K562 (cell line): Measurements from ENCODE around the gene CPED1. TPM values are rescaled to one million over a fixed set of nuclear protein-coding genes. Genes with fewer than 3 reads are reported as not detected.

ENCODE experiments used
- ARNT ChIP-seq, 2 experiments: fragments of 450-650 bp; IDR thresholded peaks; 2 replicates each; pipeline ENCODE4 v1.6.1; 2016; ENCODE audit warnings: mild to moderate bottlenecking in 1 of 2
- ATF2 ChIP-seq: sonication (generic); formaldehyde crosslinking; IDR thresholded peaks from 2 replicates; pipeline ENCODE4 v1.8.1; 2022; ENCODE audit warnings: missing genetic modification reagents
- ETV1 ChIP-seq: fragments of 450-650 bp; conservative IDR thresholded peaks from 2 replicates; pipeline ENCODE4 v1.6.1; 2016; ENCODE audit warnings: missing genetic modification characterization, control low read depth, low read depth, missing compliant biosample characterization
- GATAD2A ChIP-seq: fragments of 450-650 bp; IDR thresholded peaks from 2 replicates; pipeline ENCODE4 v1.6.1; 2017
- NCOA2 ChIP-seq, 2 experiments: fragments of 450-650 bp; IDR thresholded peaks; 2 replicates each; pipeline ENCODE4 v1.6.1; 2018; ENCODE audit warnings: mild to moderate bottlenecking in 2 of 2, moderate library complexity in 1 of 2; ENCODE audit not compliant: partially characterized antibody in 2 of 2
- NFRKB ChIP-seq: fragments of 450-650 bp; IDR thresholded peaks from 2 replicates; pipeline ENCODE4 v1.6.1; 2016; ENCODE audit warnings: low read depth
- NR1H2 ChIP-seq: sonication (generic); formaldehyde crosslinking; IDR thresholded peaks from 2 replicates; pipeline ENCODE4 v1.4.0; 2020; ENCODE audit warnings: mild to moderate bottlenecking, missing genetic modification reagents
- NRF1 ChIP-seq, 2 experiments: fragments of 450-650 bp; IDR thresholded peaks in 1 of 2; conservative IDR thresholded peaks in 1 of 2; 2 replicates each; pipeline ENCODE4 v1.6.1; 2014; ENCODE audit warnings: mild to moderate bottlenecking in 2 of 2
- PPARD ChIP-seq: fragments of 250-450 bp; sonication (Bioruptor Pico); IDR thresholded peaks from 2 replicates; pipeline ENCODE4 v1.8.0; 2022; ENCODE audit warnings: inconsistent platforms, mild to moderate bottlenecking, moderate library complexity
- RBM22 ChIP-seq: fragments of 200-400 bp; formaldehyde crosslinking; IDR thresholded peaks from 2 replicates; pipeline ENCODE4 v1.6.1; 2018; ENCODE audit warnings: low read length, low read depth; ENCODE audit not compliant: poor library complexity, severe bottlenecking
- TAL1 ChIP-seq: fragments of 450-650 bp; IDR thresholded peaks from 2 replicates; pipeline ENCODE4 v1.6.1; 2016; ENCODE audit warnings: mild to moderate bottlenecking
- THAP12 ChIP-seq: fragments of 250-450 bp; sonication (Bioruptor Pico); IDR thresholded peaks from 2 replicates; pipeline ENCODE4 v1.9.0; 2021; ENCODE audit warnings: mild to moderate bottlenecking, inconsistent platforms
- ZBTB9 ChIP-seq: fragments of 450-650 bp; formaldehyde crosslinking; IDR thresholded peaks from 2 replicates; pipeline ENCODE4 v1.4.0; 2020; ENCODE audit warnings: mild to moderate bottlenecking, moderate library complexity
- ZC3H8 ChIP-seq: fragments of 450-650 bp; IDR thresholded peaks from 2 replicates; pipeline ENCODE4 v1.6.1; 2017
- ZNF175 ChIP-seq: fragments of 200-800 bp; sonication (Bioruptor generic); IDR thresholded peaks from 2 replicates; pipeline ENCODE4 v1.6.1; 2016; ENCODE audit warnings: low read depth, mild to moderate bottlenecking, missing genetic modification characterization, missing compliant biosample characterization
- ZNF354B ChIP-seq: fragments of 250-450 bp; sonication (Bioruptor Pico); IDR thresholded peaks from 2 replicates; pipeline ENCODE4 v1.4.0; 2020
- polyA plus RNA-seq, 8 experiments: library from polyadenylated mRNA; depleted of rRNA in 4 of 8; stranded (reverse) in 5 of 8; unstranded in 3 of 8; fragments of >200 nt; fragmentation: Nextera tagmentation in 2 of 8; fragmentation: Illumina TruSeq in 1 of 8; extraction: Ambion mirVana in 2 of 8; extraction: Trizol in 1 of 8; gene quantifications; 2 replicates each; pipeline versions ENCODE4 v1.2.1 to v1.2.3, GENCODE V29; 2011 to 2014; ENCODE audit warnings: inconsistent platforms in 1 of 8, missing spikeins in 1 of 8
- total RNA-seq, 7 experiments: library from RNA; depleted of rRNA in 6 of 7; stranded (reverse); fragments of >200 nt in 6 of 7; fragmentation: Illumina TruSeq in 2 of 7; extraction: Trizol in 2 of 7; gene quantifications; 2 replicates each; pipeline versions ENCODE4 v1.2.1 to v1.2.3, GENCODE V29; 2011 to 2021; ENCODE audit warnings: low replicate concordance in 1 of 7
- TF ChIP-seq, protein P1 (sequence below): fragments of 450-650 bp; formaldehyde crosslinking; IDR thresholded peaks from 2 replicates; pipeline ENCODE4 v1.4.0; 2022; ENCODE audit warnings: missing genetic modification characterization
- TF ChIP-seq, protein P2 (sequence below): sonication (generic); formaldehyde crosslinking; IDR thresholded peaks from 2 replicates; pipeline ENCODE4 v1.8.1; 2022; ENCODE audit warnings: missing genetic modification reagents
- TF ChIP-seq, protein P3 (sequence below): fragments of 450-650 bp; formaldehyde crosslinking; IDR thresholded peaks from 2 replicates; pipeline ENCODE4 v1.4.0; 2020; ENCODE audit warnings: mild to moderate bottlenecking, mixed read lengths

CPED1 gene
- total and polyA plus RNA-seq, 9 of the 15 experiments (the other 6 are each of a cell fraction or from before 2014, with no cell fraction given) = 195 to 393 (median 290) TPM

DNA sequence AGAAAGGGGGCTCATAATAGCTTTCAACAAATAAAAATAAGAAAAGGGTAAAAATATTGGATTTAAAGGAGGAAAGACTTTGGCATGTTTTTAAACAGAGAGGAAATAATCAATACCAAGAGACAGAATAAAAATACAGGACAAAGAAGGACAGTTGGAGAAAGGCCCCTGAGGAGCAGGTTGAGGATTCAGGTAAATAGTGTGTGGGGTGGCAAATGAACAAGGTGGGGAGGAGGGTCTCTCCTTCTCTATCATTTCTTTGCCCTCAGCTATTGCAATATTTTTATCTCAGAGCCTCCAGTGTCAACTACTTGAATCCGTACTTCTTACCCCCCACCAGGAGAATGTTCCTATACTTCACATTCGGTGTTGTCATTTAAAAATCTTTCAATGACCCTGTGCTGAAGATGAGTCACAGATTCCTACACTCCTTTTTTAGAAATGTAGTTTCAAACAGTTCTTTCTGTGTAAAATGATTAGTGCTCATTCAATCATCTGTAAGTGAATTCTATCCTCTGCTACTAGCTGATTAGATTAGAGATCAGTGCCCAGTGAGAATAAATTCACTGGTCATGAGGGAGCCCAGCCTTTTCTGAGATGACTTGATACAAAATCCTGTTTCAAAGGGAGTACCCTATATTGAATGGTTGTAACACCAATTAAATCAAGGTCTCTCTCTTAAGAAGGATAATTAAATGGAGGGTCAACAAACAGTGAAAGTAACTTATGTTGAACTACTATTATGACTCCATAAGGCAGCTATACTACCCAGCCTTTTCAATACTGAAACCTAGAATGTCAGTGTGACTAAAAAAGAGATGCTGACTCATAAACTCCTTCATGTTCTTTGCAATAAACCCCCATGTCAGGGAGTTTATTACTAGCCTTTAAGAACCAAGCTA, 289.9 kb downstream of the CPED1 start (continued):
- no peak for TF ChIP-seq NRF1 (conservative IDR thresholded peaks at IDR 0.05 in 1 of 2, IDR thresholded peaks at IDR 0.05 in 1 of 2)
- no peak for TF ChIP-seq ZBTB9 (CRISPR knock-in tag)
- peak; percentile 91 for TF ChIP-seq RBM22
- no peak for TF ChIP-seq NFRKB
- TF ChIP-seq ZC3H8 = no peak
- no peak for TF ChIP-seq ATF2
- TF ChIP-seq, protein P1, sequence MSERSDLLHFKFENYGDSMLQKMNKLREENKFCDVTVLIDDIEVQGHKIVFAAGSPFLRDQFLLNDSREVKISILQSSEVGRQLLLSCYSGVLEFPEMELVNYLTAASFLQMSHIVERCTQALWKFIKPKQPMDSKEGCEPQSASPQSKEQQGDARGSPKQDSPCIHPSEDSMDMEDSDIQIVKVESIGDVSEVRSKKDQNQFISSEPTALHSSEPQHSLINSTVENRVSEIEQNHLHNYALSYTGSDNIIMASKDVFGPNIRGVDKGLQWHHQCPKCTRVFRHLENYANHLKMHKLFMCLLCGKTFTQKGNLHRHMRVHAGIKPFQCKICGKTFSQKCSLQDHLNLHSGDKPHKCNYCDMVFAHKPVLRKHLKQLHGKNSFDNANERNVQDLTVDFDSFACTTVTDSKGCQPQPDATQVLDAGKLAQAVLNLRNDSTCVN (CRISPR knock-in tag) = no peak
- TF ChIP-seq ARNT (IDR thresholded peaks at IDR 0.05) = 0 out of 4 replicates have a peak, but pooled peaks of 1 of the 2 experiments have one; percentile 26
- TF ChIP-seq, protein P2, sequence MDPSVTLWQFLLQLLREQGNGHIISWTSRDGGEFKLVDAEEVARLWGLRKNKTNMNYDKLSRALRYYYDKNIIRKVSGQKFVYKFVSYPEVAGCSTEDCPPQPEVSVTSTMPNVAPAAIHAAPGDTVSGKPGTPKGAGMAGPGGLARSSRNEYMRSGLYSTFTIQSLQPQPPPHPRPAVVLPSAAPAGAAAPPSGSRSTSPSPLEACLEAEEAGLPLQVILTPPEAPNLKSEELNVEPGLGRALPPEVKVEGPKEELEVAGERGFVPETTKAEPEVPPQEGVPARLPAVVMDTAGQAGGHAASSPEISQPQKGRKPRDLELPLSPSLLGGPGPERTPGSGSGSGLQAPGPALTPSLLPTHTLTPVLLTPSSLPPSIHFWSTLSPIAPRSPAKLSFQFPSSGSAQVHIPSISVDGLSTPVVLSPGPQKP (CRISPR knock-in tag) = no peak
- TF ChIP-seq ZNF354B = no peak
- TF ChIP-seq ZNF175 (CRISPR knock-in tag) = no peak
- TF ChIP-seq THAP12 (CRISPR knock-in tag) = no peak
- TF ChIP-seq PPARD (CRISPR knock-in tag) = no peak
- no peak for TF ChIP-seq NCOA2 (IDR thresholded peaks at IDR 0.05; ENCODE audit: partially characterized antibody in 2 of 2)
- TF ChIP-seq TAL1 = peak; percentile 90
- no peak for TF ChIP-seq NR1H2 (CRISPR knock-in tag)
- TF ChIP-seq ETV1 (tag) = no peak
- TF ChIP-seq GATAD2A = no peak
- TF ChIP-seq, protein P3, sequence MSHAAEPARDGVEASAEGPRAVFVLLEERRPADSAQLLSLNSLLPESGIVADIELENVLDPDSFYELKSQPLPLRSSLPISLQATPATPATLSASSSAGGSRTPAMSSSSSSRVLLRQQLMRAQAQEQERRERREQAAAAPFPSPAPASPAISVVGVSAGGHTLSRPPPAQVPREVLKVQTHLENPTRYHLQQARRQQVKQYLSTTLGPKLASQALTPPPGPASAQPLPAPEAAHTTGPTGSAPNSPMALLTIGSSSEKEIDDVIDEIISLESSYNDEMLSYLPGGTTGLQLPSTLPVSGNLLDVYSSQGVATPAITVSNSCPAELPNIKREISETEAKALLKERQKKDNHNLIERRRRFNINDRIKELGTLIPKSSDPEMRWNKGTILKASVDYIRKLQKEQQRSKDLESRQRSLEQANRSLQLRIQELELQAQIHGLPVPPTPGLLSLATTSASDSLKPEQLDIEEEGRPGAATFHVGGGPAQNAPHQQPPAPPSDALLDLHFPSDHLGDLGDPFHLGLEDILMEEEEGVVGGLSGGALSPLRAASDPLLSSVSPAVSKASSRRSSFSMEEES (CRISPR knock-in tag) = no peak
